HL-60/S4 treated with retinoic acid at 250 ng/mL for 4 days and 3 days (cell line): ENCODE measurements around the gene PRM3.

Experiments used
- in situ Hi-C: fragments of 300-500 bp; cut with MboI; formaldehyde crosslinking; loops from 2 replicates; pipeline ENCODE4 v1.7.0; 2022; ENCODE audit warnings: low sequenced_read_pairs

The PRM3 gene

GRCh38 chr16:11283820-11284248 is 10.4 kb upstream of the PRM3 start:
- in situ Hi-C loops, result no loop called here

DNA sequence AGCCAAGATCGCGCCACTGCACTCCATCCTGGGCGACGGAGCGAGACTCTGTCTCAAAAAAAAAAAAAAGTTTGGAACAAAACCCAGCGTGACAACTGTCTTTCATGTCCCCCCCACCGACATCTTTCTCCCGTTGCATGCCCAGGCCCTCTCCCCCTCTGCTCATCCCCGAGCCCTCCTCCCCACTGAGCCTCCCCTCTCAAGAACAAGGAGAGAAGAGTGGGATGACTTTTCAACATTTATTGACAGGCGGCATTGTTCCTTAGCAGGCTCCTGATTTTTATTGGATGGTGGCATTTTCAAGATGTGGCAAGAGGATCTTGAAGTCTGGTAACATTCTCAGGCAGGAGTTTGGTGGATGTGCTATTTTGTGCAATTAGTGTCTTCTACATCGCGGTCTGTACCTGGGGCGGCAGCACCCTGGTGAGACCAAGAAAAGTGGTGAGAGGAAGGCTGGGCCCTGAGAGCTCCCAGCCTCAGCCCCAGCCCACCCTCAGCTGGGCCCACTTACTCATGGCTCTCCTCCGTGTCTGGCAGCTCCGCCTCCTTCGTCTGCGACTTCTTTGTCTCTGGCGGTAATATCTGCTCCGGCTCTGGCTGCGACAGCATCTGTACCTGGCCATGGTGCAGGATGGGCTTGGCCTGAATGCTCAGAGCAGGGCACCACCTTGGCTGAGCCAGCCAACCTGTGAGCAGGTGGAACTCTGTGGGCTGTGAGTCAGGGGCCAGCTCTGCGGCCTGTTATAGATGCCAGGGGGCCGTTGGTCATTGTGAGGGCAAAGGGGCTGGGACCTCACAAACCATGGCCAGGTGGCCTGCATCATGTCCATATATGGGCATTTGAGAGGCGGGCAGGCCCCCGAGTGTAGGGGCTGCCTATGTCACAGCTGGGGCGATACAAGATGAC is 7.4 kb upstream of the PRM3 start, which contains the start of gene PRM1:
Gene PRM1 (minus strand): TSS at position 715 of the 907 bp plus-strand sequence. CDS start 92 bp downstream, at position 623.
- in situ Hi-C loops, result no loop called here

DNA sequence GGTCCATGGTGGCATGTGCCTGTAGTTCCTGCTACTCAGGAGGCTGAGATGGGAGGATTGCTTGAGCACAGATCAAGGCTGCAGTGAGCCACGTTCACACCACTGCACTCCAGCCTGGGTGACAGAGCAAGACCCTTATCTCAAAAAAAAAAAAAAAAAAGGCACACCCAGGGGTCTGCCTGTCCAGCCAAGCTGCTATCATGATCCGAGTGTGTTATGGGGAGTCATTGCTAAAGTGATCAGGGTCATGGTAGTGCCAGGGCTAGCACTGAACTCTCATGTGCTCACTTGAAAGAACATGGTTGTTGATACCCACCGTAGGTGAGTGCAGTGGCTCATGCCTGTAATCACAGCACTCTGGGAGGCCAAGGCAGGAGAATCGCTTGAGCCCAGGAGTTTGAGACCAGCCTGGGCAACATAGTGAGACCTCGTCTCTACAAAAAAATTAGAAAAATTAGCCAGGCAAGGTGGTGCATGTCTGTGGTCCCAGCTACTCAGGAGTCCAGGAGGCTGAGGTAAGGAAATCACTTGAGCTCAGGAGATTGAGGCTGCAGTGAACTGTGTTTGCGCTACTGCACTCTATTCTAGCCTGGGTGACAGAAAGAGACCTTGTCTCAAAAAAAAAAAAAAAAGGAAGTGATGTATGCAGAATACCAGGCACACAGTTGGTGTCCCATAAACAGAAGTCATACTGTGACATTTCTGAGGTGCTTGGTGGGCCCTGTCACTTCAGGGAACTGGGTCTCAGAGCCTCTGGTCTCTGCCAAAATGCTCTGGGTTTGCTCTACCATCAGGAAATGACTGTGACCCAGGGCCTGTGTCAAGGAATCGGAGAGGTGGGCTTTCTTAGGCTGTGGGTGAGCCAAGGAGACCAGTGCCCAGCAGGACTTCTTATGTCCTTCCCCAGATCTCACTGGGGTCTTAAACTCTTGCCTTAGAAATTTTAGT is 5.5 kb upstream of the PRM3 start:
- in situ Hi-C loops, result no loop called here

DNA sequence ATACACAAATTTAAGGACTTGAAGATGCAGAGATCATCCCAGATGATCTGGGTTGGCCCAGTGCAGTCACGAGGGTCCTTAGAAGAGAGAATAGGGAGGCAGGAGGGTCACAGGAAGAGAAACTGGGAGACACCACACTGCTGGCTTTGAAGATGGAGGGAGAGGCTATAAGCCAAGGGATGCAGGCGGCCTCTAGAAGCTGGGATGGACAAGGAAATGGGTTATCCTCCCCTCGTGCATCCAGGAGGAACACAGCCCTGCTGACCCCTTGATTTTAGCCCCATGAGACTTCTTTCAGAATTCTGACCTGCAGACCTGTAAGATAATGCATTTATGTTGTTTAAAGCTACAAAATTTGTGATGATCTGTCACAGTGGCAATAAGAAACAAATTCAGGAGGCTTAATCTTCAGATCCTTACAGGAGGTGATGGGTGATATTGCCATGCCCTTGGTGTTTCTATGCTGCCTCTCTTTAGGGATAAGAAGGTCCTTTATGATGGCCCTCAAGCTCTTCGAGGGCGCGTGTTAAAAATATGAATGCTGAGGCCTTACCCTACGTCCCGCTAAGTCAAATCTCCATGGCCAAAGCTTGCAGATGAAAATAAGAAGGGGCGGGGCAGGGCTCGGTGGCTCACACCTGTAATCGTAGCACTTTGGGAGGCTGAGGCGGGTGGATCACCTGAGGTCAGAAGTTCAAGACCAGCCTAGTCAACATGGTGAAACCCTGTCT is 4.3 kb upstream of the PRM3 start:
- in situ Hi-C loops, result no loop called here

DNA sequence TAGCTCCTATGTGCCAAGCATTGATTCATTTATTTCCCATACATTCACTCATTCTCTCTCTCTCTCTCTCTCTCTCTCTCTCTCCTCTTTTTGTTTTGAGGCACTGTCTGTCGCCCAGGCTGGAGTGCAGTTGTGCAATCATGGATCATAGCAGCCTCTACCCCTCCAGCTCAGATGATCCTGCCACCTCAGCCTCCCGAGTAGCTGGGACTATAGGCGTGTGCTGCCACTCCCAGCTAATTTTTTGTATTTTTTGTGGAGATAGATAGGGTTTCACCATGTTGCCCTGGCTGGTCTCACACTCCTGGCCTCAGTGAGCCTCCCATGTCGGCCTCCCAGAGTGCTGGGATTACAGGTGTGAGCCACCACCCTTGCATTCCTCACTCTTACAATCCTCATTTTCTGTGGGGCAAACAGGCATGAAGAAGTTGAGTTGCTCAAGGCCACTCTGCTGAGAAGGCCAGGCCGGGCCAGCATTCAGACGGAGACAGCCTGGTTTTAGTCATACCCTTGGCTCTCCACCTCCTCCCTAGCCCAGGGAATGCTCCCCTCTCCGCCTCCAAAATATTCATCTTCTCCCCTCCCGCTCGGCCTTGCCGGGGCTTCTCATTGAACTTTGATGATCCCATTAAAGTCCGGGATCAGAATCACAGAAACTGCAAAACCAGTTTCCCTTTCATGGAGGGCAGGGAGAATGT is 3.6 kb upstream of the PRM3 start:
- in situ Hi-C loops, result no loop called here

GRCh38 chr16:11276143-11276895 is 2.9 kb upstream of the PRM3 start, which contains the start of gene PRM2:
TSS of gene PRM2 (minus strand) at chr16:11276480. CDS start at chr16:11276370, 110 bp downstream.
- in situ Hi-C loops, result no loop called here

- in situ Hi-C loops, result no loop called here
These were observed 1.5 kb upstream of the PRM3 start for GRCh38 chr16:11274964-11275363.

DNA sequence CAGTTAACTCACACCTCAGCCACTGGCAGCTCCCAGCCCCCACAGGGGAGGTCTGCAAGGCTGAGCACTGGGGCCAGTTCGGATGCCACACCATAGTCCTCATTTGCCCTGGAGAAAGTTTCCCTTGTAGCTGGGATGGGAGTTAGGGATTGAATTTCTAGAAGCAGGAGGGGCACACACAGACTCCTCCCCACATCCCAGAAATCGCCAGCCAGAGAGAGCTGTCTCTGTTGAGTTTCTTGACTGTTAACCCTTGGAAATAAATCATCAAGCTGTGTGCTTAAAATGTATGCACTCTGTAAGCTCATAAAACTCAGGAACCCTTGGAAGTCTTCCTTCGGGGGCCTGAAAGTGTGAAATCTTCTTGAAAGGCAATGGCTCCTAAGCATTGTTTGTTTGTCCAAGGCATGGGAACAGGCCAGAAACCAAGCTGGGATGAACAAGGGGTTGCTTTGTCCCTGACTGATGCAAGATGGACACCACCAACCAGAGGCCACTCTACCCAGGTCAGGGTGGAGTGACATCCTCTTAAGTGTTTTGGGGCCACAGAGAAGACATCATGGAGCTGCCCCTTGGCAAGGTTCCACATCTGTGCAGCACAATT is 394 bp upstream of the PRM3 start:
- in situ Hi-C loops, result no loop called here

DNA sequence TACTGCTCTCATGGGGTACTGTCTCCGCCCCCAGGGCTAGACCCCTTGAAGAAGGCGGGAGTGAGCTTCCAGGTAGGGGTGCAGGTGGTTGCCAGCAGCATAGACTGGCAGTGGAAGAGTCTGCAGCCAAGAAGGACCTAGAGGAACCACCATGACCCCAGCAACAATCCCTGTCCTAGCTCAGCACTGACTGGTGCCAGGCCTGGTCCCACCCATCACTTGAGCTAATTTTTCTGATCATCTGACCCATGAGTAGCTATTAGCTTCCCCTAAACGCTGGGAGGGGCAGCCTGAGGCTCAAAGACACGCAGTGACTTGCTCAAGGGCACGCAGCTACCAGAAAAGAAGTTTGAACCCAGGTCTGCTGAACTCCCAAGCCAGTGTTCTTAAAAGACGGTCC is 945 bp downstream of the PRM3 start:
- in situ Hi-C loops, result no loop called here

DNA sequence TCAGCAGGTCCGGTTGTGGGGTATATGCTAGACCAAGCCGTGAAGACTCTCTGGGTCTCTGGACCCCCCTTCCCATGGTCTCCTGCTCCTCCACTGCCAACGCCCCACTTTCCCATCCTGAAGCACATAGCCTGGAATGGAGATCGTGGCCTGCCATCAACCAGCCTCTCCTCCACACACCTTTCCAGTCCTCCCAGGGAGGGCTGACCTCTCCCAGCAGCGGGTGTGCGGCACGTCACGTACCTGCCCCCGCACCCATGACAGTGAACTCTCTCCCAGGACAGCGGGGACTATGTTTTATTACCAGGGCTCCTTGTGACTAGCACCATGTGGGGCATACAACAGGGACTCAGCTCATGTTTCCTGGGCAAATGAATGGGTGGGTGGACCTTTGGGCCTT is 1.8 kb downstream of the PRM3 start:
- in situ Hi-C loops, result no loop called here

DNA sequence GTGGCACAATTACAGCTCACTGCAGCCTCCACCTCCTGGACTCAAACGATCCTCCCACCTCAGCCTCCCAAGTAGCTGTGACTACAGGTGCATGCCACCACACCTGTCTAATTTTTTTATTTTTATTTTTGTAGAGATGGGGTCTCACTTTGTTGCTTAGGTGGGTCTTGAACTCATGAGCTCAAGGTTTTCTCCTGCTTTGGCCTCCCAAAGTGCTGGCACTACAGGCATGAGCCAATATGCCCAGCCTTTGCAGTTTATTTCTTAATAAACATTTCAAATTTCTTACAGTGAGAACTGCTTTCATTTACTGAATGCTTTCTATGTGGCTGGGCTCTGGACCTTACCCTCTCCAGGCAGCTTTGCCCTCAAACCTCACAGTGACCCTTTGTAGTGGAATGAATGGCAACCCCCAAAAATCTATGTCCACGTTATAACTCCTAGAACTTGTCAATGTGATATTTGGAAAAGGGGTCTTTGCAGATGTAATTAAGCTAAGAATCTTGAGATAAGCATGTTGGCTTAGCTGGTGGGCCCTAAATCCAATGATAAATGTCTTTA is 2.7 kb downstream of the PRM3 start:
- in situ Hi-C loops, result no loop called here

DNA sequence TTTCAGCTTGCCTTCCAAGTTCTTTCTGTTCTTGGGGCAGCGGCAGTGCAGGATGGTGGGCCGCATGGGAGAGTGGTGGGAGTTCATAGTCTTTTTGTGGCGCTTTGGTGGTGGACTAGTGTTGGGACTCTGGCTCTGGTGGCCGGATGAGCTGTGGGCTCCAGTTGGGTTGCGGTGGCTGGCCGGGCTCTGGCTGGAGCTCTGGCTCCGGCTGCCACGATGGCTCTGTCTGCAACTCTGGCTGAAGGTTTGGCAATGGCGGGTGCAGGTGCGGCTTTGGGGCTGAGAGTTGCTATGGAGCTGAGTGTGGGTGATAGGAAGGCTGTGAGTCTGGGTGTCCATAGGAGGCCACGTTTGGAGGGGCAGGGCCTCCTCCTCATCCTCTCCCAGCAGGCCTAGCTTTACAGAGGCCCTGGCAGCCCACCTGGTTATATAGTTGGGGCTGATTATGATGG is 4.5 kb downstream of the PRM3 start, which contains the start of gene TNP2:
Gene TNP2 (minus strand): TSS at position 405 of the 455 bp plus-strand sequence. CDS start 63 bp downstream, at position 342.
- in situ Hi-C loops, result no loop called here

GRCh38 chr16:11265124-11265523 is 8.3 kb downstream of the PRM3 start:
- in situ Hi-C loops, result no loop called here

DNA sequence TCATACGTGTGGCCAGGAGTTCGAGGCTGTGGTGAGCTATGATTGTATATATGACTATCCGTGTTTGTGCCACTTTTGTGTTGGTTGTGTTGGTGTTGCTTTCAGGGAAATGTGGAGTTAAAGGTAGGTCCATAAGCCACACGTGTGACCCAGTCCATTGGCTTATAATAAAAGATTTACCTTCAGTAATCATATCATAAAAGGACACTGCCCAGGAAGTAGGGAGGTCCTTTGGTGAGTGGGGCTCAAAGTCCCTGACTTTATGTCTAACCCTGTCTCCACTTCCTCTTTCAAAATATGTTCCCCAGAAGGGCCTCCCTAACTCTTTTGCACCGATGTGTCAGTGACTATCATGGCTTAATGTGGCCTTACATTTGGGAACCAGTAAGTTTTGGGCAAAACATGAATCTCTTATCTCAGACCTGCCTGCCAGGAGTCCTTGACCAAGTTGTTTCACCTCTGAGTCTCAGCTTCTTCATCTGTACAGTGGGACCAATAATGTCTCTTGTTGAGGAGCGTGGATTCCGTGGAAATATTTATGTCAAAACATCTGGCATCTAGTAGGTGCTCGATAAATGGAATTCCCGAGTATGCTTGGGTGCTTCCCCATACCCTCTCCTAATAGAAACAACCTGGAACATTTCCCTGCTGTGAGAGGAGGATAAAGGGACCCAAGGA is 9.1 kb downstream of the PRM3 start:
- in situ Hi-C loops, result no loop called here

GRCh38 chr16:11263737-11264136 is 9.7 kb downstream of the PRM3 start:
- in situ Hi-C loops, result no loop called here

DNA sequence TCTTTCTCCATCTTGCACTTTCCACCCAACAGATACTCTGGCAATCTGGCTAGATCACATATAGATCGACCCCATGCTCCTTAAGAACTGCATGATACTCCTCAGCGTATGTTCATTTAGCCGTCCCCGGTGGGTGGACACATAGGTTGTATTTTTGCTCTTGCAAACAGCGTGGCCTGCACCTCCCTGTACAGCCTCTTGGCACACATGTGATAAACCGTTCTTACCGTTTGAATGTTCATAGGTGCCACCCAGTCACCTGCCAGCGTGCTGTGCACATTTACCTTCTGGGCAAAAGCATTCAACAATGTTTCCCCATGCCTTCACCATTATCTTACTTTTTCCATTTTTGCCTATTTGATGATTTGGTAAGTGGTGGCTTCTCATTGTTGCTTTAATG is 10.5 kb downstream of the PRM3 start:
- in situ Hi-C loops, result no loop called here

DNA sequence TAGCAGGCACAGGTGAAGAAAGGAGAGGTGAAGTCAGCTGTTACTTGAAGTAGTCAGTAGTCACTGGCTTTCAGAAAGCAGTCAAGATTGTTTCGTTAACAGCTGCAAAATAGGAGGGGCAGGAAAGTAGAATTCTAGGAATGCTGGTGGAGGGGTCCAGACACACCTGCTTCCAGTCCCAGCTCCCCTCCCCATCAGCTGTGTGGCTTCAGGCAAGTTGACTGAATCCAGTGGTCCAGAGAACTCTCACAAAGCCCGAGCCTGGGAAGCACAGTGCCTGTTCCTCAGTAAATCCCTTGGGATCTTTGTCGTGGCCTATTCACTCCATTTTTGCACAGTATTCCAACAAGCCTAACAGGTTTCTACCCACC is 12.8 kb downstream of the PRM3 start:
- in situ Hi-C loops, result no loop called here
